Urinary bladder (tissue), 4 donors: ENCODE data around the gene SLC37A2. TPM values are rescaled to one million over a fixed set of nuclear protein-coding genes. Genes with fewer than 3 reads are reported as not detected.
"Not testable (repeated sequence)": the region's sequence is repeated elsewhere in the genome, so short reads cannot be mapped to it uniquely, and the experiment has no call there.

Experiments used
- DNase-seq: peaks from one replicate; pipeline ENCODE4 v3.0.0-alpha.2; 2015; ENCODE audit errors: extremely low spot score
- H3K27ac ChIP-seq: one replicate; pipeline ENCODE4 v1.5.1; 2013; ENCODE audit warnings: low read depth, mild to moderate bottlenecking, moderate library complexity
- H3K36me3 ChIP-seq: one replicate; pipeline ENCODE4 v1.6.1; 2013; ENCODE audit warnings: mild to moderate bottlenecking, moderate library complexity; ENCODE audit not compliant: insufficient read depth
- H3K4me1 ChIP-seq: one replicate; pipeline ENCODE4 v1.6.1; 2013; ENCODE audit warnings: mild to moderate bottlenecking, moderate library complexity; ENCODE audit not compliant: insufficient read depth
- H3K4me3 ChIP-seq: one replicate; pipeline ENCODE4 v1.5.1; 2013; ENCODE audit warnings: low read depth, low read length
- WGBS: extraction: QIAGEN DNeasy Blood & Tissue Kit; methylation state at CpG from one replicate; pipeline ENCODE4 v1.1.7; 2013; 5-methylcytosine and 5-hydroxymethylcytosine counted together
- polyA plus RNA-seq: library from polyadenylated mRNA; stranded (reverse); fragments of 200-250 nt; gene quantifications from one replicate; pipeline ENCODE4 v1.2.3, GENCODE V29; 2013
- total RNA-seq: library from RNA; depleted of rRNA; stranded (reverse); fragments of >200 nt; gene quantifications from one replicate; pipeline ENCODE4 v1.2.3, GENCODE V29; 2014
- donor health status: healthy with polysubstance abuse.
- donor health status: healthy.

Gene SLC37A2
- total and polyA plus RNA-seq, 2 donors = 7.7 to 9.0 TPM

DNA sequence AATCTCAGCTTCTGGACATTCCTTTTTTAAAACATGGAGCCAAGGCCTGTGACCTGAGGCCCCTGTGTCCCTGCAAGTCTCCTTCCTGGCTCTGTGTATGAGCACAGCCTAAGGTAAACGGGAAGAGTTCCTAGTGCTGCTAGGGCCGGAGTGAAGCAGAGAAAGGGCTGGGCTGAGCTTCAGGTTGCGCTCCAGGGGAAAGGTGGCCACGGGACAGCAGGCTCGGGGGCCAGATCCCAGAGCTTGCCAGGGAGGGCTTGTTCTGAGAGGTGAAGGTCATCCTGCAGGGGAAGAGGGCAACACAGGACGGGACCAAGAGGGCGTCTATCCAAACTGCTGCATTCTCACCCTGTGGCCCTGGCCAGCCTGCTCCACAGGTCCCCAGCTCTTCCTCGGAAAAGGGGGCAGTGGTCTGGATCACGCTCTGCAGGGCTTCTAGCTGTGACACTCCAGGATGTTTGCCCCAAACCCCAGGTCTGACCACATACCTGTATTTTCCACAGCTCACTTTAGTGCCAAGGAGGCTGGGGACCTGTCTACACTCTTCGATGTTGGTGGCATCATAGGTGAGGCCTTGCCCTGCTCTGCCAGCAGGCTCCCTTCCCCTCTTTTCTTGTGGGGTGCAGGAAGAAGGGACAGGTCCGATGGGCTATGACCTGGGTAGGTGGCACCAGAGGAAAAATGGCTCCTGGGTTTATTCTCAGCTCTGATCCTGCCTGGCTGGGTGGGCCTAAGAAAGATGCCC lies 20.4 kb downstream of the SLC37A2 start:
- H3K36me3 ChIP-seq = no peaks in the 10 kb centered on the region
- H3K4me3 ChIP-seq = no peak overlapping the region
- peak overlapping the region; percentile 76 for H3K27ac ChIP-seq
- no peaks in the 10 kb centered on the region for H3K4me1 ChIP-seq
- no peak for DNase-seq
- 67% methylated on average over 11 of the region's 11 CpGs for WGBS

DNA sequence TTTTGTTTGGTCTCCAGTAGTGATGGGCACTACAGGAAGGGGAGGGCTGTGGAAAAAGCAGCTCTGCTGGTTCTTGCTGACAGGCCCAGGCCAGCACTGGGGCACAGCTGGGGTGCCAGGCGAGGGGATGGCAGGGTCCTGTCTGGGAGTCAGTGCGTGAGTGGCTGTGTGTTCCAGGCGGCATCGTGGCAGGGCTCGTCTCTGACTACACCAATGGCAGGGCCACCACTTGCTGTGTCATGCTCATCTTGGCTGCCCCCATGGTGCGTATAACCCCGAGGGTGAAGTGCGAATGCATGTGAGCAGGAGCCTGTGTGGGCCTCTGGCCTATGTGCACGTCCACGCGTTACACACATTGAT lies 20.9 kb downstream of the SLC37A2 start:
- Histone ChIP-seq H3K27ac (no peak overlapping the region), H3K4me1 (no peaks in the 10 kb centered on the region), H3K4me3 (no peak overlapping the region), H3K36me3 (no peaks in the 10 kb centered on the region)
- WGBS = 92% methylated on average over 11 of the region's 11 CpGs
- DNase-seq = no peak

DNA sequence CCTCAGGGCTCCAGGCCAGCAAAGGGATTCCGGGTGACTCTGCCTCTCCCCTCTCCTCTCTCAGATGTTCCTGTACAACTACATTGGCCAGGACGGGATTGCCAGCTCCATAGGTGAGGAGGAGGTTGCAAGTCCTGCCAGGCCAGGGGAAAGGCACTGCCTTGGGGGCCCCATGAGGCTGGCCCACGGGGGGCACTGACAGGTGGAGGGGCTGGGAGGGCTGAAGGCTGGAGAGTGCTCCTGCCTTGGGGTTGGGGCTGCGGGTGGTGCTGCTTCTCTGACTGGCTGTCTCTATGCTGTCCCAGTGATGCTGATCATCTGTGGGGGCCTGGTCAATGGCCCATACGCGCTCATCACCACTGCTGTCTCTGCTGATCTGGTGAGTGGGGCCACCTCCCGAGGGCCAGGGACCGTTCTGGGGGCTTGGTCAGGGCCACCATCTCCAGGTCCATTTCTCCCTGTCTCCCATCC lies 21.7 kb downstream of the SLC37A2 start:
- no peak for DNase-seq
- H3K36me3 ChIP-seq = no peaks in the 10 kb centered on the region
- 82% methylated on average over 8 of the region's 8 CpGs for WGBS

DNA sequence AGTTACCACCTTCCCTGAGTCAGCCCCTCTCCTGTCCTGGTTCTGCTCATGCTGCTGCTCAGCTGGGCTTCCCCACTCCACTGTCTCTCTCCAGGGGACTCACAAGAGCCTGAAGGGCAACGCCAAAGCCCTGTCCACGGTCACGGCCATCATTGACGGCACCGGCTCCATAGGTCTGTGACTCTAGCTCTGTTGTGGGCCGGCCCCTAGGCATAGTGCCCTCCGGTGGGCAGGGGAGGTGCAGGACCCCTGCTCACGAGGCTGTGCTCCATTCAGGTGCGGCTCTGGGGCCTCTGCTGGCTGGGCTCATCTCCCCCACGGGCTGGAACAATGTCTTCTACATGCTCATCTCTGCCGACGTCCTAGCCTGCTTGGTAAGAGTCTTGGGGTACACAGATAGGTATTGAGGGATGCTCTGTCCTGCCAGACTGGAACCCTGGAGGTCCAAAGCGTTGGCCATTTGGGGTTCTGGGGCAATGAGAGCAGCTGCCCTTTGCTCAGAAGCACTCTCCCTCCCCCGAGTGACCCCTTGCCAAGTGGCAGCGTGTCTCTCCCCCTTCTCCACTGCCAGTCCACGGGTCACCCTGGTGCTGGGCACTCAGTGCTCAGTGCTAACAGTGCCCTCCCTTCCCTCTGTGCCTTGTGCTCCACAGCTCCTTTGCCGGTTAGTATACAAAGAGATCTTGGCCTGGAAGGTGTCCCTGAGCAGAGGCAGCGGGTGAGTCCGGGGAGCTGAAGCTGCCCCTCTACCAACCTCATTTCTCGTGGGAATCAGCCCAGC lies 22.4 kb downstream of the SLC37A2 start:
- Histone ChIP-seq H3K36me3 (no peaks in the 10 kb centered on the region), H3K27ac (no peak overlapping the region), H3K4me3 (no peak overlapping the region), H3K4me1 (no peaks in the 10 kb centered on the region)
- no peak for DNase-seq
- 79% methylated on average over 20 of the region's 20 CpGs for WGBS

More for the DNA sequence above, 21.7 kb downstream of the SLC37A2 start:
- Histone ChIP-seq H3K27ac (no peak overlapping the region), H3K4me3 (no peak overlapping the region), H3K4me1 (no peaks in the 10 kb centered on the region)

DNA sequence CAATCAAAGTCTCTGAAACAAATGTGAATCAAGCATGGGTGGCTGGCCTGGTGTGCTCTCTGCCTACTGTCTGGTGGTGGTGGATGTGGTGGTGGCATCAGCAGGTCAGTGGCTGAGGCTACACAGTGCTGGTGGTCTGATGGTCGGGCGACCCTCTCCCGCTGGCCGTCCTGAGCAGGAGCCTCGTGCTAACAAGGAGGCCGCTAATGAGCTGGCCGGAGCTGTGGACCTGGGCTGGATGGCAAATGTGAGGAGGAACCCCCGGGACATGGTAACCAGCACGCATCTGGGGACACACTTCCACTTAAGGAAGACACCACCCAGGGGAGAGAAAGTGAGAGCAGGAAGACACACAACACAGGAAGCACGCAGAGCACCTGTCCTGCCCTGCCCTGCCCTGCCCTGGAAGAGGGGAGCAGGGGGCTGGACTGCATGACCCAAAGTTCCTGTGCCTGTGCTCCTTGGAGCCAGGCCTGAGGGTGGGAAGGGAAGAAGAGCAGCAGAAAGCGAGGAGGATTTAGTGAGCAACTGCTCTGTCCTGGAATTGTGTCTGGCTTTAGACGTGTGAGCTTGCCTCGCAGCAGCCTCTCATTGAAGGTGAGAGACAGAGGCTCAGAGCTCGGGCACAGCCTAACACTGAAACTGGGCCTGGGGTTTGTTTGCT lies 23.7 kb downstream of the SLC37A2 start:
- H3K36me3 ChIP-seq = no peaks in the 10 kb centered on the region
- WGBS = 82% methylated on average over 14 of the region's 14 CpGs
- no peaks in the 10 kb centered on the region for H3K4me1 ChIP-seq
- H3K4me3 ChIP-seq = no peak overlapping the region
- H3K27ac ChIP-seq = no peak overlapping the region
- no peak for DNase-seq

DNA sequence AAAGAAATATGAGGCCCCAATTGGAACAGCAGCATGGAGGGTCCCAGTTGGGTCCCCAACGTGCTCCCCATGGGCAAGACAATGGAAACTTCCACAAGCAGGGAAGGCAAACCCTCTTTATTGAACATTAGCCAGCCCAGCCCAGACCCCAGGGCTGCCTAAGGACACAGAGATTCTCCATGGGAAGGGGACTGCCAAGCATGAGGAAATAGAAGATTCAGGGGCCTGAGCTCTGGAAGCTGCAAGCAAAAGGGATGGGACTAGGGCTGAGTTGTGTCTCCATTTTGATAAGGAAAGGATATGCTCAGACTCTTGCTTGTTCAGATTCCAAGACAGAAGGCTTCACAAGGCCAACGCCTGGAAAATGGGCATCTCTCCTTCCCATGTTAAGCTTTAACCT lies 25.0 kb downstream of the SLC37A2 start:
- Histone ChIP-seq H3K4me3 (no peak overlapping the region), H3K27ac (no peak overlapping the region), H3K4me1 (no peaks in the 10 kb centered on the region), H3K36me3 (no peaks in the 10 kb centered on the region)
- WGBS = 78% methylated on average over 2 of the region's 2 CpGs
- DNase-seq = no peak

DNA sequence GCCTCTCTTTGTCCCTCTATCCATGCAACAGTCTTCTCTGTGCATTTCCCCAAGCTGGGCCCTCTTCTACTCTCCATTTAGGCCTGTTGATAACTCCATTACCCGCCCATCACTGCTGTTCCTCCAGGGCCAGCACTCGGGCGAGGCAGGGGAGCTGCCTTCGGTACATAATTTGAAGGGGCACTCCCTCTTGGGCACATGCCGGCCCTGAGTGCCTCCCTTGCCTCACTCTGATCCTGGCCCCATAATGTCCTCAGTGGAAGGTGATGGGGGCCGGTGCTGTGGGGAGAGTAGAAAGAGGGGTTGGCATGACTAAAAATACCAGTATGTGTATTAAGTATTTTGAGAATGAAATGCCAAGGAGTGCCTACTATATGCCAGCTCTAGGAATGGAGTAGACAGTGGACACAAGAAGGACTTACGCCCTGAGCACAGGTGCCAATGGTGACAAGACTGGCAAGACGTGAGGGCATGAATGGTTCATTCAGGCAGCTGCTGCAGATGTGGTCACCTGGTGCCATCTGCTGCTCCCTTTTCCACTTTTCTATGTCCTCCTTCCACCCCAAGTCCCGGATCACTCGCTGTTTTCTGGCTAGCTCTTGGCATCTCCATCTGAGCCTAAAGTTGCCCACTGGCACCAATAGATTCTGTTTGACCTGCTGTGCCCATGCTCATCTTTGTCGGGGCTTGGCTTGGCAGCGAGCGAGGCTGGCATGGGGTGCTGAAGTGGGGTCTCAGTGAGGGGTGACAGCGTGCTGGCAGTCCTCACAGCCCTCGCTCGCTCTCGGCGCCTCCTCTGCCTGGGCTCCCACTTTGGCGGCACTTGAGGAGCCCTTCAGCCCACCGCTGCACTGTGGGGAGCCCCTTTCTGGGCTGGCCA lies 25.7 kb downstream of the SLC37A2 start:
- Histone ChIP-seq H3K4me1 (no peaks in the 10 kb centered on the region), H3K36me3 (no peaks in the 10 kb centered on the region), H3K4me3 (no peak overlapping the region), H3K27ac (no peak overlapping the region)
- 82% methylated on average over 20 of the region's 20 CpGs for WGBS
- no peak for DNase-seq

DNA sequence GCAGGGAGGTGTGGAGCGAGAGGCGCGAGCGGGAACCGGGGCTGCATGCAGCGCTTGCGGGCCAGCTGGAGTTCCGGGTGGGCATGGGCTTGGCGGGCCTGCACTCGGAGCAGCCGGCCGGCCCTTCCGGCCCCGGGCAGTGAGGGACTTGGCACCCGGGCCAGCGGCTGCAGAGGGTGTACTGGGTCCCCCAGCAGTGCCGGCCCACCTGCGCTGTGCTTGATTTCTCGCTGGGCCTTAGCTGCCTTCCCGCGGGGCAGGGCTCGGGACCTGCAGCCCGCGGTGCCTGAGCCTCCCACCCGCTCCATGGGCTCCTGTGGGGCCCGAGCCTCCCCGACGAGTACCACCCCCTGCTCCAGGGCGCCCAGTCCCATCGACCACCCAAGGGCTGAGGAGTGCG lies 26.4 kb downstream of the SLC37A2 start:
- not testable (repeated sequence) for H3K27ac ChIP-seq, H3K4me3 ChIP-seq, H3K4me1 ChIP-seq, H3K36me3 ChIP-seq, DNase-seq
- 91% methylated on average over 31 of the region's 31 CpGs for WGBS

DNA sequence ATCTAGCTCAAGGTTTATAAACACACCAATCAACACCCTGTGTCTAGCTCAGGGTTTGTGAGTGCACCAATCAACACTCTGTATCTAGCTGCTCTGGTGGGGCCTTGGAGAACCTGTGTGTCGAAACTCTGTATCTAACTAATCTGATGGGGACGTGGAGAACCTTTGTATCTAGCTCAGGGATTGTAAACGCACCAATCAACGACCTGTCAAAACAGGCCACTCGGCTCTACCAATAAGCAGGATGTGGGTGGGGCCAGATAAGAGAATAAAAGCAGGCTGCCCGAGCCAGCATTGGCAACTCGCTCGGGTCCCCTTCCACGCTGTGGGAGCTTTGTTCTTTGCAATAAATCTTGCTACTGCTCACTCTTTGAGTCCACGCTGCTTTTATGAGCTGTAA lies 27.0 kb downstream of the SLC37A2 start:
- H3K27ac ChIP-seq, DNase-seq, H3K4me3 ChIP-seq, H3K4me1 ChIP-seq, H3K36me3 ChIP-seq: not testable (repeated sequence)
- WGBS = 61% methylated on average over 10 of the region's 10 CpGs

DNA sequence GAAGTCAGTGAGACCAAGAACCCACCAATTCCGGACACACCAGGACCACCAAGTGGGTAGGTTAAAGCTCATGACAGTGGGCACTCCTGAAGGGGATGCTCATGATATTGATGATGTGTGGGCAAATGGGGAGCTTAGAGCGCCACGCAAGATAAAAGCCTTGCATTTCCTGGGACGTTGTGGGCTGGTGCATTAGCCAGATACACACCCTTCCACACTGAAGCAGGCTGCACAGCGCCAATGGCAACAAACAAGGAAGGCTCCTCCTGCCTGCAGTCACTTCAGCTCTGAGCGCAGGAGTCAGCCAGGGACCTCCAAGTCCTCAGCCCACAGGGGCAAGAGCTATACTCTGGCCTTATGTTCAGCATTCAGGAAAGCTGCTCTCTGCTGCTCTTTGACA lies 27.7 kb downstream of the SLC37A2 start:
- H3K36me3 ChIP-seq = no peaks in the 10 kb centered on the region
- no peak overlapping the region for H3K4me3 ChIP-seq
- no peak for DNase-seq
- H3K27ac ChIP-seq = no peak overlapping the region
- 79% methylated on average over 6 of the region's 6 CpGs for WGBS
- H3K4me1 ChIP-seq = no peaks in the 10 kb centered on the region

DNA sequence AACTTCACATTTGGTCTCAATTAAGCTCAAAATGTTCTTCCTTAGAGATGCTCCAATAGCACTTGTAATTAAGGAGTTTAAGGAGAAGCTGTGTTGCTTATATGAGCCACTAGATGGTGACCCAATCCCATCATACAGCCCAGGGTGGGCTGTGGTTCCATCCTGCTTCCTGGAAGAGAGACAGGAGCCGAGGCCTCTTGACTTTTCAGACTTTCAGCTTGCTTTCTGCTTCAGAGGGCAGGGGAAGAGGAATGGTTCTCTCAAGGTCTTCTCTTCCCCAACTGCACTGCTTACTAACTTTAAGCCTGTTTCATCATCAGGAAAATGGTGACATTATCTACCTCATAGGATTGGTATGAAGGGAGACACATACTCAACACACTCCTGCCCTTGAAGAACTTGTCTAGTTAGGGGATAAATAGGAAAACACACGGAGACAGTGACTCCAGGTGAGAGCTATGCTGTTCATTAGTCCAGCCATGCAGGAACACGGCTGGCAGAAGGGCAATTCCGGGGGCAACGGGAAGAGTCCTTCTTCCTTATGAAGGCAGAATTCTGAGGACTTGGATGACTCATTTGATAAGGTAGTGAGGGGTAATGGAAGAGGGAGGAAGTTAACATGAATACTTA lies 28.3 kb downstream of the SLC37A2 start:
- Histone ChIP-seq H3K36me3 (no peaks in the 10 kb centered on the region), H3K4me3 (no peak overlapping the region), H3K4me1 (no peaks in the 10 kb centered on the region), H3K27ac (no peak overlapping the region)
- peak; percentile 35 for DNase-seq
- WGBS = 38% methylated on average over 5 of the region's 5 CpGs

DNA sequence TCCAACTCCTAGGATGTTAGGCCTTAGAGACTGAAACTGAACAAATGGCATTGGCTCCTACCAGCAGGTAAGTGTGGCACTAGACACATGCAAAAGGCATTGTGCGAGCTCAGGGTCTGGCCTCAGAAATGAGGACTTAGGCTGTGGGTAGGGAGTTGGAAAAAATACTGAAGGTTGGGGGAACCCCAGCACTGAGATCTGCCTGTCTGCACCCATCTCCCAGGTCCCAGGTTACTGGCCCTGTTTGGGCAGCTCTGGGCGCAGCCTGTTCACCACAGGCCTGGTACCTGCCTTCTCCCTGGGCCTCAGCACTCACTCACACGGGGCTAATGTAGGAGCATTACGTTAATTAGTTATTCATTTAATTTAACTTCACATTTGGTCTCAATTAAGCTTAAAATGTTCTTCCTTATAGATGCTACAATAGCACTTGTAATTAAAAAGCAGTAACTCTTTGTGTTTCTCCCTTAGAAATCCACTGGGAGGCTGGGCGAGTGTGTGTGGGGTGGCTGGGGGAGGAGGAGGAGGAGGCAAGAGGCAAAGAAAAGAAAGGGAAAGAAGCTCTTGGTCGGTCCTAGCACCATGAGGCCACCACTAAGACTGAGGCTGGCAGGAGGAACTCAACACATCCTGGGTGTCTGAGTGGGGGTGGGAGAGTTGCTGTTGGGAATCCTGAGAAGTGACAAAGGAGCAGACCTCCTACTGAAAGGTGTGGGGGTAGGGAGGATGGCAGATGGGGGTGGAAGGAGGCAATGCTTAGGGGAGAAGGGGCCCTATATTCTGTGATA lies 29.0 kb downstream of the SLC37A2 start:
- Histone ChIP-seq H3K36me3 (no peaks in the 10 kb centered on the region), H3K27ac (no peak overlapping the region), H3K4me3 (no peak overlapping the region), H3K4me1 (no peaks in the 10 kb centered on the region)
- DNase-seq = no peak
- 87% methylated on average over 6 of the region's 6 CpGs for WGBS
